ENCODE measurements around the gene NUP155.
"Not testable (repeated sequence)": the region's sequence is repeated elsewhere in the genome, so short reads cannot be mapped to it uniquely, and the experiment has no call there.

The NUP155 gene

DNA sequence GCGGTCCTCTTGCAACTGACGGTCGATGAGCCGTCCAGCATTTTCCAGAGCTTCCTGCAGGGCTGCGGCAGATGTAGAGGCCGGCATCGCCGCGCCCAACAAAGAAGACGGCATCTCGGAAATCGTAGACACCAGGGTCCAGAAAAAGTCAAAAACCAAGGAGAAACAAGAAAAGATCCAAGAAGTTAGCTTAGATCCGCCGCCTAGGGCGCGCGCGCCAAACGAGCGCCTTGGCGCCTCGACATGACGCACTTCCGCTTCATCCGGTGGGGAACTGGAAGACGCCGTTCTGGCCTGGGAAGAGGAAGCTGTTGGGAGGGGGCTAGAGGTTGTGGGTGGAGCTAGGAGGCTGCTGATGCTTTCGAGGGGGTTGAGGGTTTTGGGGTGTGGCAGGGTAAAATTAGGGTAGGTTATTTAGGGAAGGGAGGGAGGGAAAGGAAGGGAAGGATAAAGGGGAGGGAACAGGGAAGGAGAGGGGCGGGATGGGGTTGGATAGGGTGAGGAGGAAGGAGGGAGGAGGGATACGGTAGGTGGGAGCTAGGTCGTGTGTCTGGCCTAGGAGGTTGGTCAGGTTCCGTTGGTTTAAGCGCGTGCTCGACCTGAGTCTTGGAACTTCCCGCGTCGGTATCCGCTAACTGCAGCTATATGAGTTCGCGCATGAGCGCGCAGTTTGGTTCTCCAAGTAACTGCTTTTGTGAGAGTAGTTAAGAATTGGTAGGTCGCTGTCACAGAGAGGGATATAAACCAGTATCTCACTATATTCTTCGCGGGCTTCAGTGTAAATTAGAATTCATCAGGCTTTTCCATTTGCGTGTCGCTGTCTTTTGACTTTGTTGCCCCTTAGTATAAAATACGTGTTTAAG lies at the start of gene NUP155:
NUP155 (minus strand) TSS at position 243 of the 863 bp plus-strand sequence; CDS start at position 114, 129 bp downstream.
- DNase-seq, result peak; percentile 84

DNA sequence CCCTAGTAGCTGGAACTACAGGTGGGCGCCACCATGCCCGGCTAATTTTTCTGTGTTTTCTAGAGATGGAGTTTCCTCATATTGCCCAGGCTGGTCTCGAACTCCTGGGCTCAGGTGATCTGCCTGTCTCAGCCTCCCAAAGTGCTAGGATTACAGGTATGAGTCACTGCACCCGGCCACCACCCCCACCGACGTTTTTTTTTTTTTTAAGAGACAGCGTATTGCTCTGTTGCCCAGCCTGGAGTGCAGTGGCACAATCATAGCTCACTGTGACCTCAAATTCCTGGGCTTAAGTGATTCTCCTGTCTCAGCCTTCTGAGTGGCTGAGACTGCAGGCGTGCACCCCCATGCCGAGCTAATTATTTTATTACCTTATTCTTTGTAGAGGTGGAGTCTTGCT lies 46.4 kb upstream of the NUP155 start:
- no peak for DNase-seq

DNA sequence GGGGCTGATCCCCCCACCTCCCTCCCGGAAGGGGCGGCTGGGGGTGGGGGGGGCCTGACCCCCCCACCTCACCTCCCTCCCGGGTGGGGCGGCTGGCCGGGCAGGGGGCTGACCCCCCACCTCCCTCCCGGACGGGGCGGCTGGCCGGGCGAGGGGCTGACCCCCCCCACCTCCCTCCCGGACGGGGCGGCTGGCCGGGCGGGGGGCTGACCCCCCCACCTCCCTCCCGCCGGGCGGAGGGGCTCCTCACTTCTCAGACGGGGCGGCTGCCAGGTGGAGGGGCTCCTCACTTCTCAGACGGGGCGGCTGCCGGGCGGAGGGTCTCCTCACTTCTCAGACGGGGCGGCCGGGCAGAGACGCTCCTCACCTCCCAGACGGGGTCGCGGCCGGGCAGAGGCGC lies 44.5 kb upstream of the NUP155 start:
- not testable (repeated sequence) for DNase-seq

DNA sequence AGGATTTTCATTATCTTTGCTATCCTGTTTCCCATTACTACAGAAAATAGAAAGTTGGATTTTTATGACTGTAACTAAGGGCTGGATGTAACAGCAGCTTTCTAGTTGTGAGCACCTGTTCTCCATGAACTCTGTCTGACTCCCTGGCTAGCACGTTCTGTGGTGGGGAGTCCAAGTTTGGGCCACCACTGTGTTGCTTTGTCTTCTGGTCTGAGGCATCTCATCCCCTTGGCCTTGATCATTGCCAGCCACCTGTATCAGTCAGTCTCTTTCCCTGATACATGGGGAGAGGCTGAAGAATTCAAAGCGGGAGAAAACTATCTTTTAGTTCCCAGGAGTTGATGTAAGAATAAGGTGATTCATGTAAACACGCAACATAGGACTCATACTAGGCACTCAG lies 41.6 kb upstream of the NUP155 start:
- no peak for DNase-seq

DNA sequence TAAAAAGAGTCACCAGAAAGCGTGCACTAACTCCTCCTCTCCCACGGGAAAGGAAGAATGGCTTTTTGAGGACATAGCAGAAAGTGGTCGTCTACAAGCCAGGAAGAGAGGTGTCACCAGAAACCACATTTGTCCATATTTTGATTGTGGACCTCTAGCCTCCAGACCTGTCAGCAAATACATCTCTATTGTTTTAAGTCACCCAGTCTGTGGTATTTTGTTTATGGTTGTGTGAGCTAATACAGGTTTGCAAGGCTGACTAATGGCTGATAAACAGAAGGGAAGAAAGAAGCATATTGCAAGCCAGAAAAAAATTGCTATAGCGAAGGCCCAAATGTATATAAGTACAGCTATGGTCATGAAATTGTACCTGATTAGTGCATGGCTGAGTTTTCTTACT lies 29.6 kb upstream of the NUP155 start:
- no peak for DNase-seq

DNA sequence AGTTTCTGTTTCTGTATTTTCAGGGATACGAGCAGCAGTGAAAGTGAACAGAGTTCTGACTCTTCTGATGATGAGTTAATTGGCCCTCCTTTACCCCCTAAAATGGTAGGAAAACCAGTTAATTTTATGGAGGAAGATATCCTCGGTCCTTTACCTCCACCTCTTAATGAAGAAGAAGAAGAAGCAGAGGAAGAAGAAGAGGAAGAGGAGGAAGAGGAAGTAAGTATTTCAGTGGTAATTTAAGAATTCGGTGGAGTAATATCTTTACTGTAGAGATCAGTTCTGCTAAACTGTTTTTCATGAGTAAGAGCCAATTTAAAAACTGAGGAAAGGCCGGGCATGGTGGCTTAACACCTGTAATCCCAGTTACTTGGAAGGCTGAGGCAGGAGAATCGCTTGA lies 25.4 kb upstream of the NUP155 start:
- no peak for DNase-seq

DNA sequence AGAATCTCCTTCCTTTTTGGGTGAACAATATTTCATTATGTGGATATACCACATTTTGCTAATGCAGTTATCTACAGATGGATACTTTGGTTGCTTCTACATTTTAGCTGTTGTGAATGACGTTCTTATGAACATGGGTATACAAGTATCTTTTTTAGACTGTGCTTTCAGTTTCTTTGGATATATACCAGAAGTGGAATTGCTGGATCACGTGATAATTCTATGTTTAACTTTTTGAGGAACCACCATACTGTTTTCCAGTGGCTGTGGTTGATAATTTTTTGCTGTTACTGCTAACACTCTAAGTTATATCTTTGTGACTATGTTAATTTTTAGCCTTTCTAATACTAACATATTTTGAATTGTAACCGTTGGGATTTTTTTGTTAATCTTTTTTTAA lies 20.7 kb upstream of the NUP155 start:
- DNase-seq, result no peak

DNA sequence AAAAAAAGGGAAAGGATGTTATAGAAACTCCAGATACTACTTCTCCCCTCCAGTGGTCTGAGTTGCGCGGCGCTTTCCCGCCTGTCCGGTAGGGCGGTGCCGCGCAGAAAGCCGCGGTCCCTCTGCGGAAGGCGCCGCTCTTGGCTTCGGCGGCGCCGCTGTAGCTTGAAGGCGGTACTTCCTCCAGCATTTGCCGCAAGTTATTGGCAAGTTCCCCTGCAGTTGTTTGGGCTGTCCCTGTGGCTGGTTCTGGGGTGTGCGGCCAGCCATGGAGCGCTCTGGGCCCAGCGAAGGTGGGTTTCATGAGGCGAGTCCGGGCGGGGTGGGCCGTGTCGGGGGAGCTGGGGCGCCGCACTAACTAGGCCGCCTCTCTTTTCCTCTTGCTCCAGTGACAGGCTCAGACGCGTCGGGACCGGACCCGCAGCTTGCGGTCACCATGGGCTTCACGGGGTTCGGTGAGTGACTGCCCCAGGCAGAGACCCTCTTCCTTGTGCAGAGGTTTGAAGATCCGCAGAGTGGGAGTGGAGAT lies 8.3 kb upstream of the NUP155 start, which contains the start of gene WDR70:
WDR70 (plus strand) TSS at position 219 of the 529 bp plus-strand sequence; CDS start at position 269, 50 bp downstream.
- DNase-seq, result peak; percentile 65

DNA sequence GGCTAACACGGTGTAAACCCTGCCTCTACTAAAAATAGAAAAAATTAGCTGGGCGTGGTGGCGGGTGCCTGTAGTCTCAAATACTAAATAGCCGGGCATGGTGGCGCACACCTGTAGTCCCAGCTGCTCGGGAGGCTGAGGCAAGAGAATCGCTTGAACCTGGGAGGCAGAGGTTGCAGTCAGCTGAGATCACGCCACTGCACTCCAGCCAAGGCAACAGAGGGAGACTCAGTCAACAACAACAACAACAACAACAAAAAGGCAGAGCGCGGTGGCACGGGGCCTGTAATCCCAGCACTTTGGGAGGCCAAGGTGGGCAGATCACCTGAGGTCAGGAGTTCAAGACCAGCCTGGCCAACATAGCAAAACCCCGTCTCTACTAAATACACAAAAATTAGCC lies 7.2 kb upstream of the NUP155 start:
- not testable (repeated sequence) for DNase-seq

DNA sequence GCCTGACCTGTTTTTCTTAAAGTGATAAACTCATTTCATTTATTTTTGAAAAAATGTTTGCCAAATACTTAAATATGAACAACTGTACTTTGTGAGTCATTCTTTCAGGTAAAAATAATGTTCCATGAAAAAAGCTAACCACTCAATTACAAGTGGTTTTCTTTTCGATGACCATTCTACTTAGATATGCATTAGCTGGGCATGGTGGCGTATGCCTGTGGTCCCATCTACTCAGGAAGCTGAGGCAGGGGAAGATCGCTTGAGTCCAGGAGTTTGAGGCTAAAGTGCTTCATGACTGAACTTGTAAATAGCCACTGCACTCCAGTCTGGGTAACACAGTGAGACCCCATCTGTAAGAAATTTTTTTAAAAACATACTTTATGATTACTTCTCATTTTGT lies 4.2 kb upstream of the NUP155 start:
- DNase-seq, result no peak

DNA sequence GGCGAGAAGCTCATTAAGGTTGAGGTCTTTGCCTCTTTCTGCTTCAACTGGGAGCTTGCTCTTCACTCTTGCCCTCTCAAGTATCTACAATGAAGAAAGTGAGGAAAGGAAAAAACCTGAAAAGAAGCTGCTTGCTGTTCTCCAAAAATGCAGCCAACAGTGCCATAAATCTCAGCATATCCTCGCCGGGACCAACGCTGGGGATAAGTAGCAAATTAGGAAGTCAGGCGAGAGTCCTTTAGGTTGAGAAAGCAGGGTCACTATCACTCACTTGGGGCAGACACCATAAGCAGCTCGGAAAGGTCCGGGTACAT lies 399 bp downstream of the NUP155 start:
- no peak for DNase-seq

DNA sequence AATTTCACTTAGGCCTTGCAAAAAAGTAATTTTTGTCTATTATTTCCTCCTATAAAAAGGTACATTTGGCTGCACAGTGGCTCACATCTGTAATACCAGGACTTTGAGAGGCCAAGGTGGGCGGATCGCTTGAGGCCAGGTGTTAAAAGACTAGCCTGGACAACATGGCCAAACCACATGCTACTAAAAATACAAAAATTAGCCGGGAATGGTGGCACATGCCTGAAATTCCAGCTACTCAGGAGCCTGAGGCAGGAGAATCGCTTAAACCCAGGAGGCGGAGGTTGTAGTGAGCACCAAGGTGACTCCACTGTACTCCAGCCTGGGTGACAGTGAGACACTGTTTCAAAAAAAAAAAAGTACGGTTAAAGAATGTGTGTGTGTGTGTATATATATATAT lies 15.7 kb downstream of the NUP155 start:
- no peak for DNase-seq

DNA sequence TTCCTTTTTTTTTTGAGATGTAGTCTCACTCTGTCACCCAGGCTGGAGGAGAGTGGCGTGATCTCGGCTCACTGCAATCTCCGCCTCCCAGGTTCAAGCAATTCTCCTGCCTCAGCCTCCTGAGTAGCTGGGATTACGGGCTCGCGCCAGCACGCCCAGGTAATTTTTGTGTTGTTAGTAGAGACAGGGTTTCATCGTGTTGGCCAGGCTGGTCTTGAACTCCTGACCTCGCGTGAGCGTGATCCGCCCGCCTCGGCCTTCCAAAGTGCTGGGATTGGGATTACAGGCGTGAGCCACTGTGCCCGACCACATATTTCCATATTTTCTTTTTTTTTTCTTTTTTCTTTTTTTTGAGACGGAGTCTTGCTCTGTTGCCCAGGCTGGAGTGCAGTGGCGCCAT lies 28.2 kb downstream of the NUP155 start:
- DNase-seq, result not testable (repeated sequence)

DNA sequence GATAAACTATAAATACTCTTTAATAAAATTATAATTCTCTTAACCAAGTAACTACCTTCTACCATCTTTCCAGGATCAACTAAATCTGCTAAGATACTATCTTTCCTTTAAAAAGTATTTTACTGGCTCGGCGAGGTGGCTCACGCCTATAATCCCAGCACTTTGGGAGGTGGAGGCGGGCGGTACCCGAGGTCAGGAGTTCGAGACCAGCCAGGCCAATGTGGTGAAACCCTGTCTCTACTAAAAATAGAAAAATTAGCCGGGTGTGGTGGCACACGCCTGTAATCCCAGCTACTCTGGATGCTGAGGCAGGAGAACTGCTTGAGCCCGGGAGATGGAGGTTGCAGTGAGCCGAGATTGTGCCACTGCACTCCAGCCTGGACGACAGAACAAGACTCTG lies 36.2 kb downstream of the NUP155 start:
- DNase-seq, result not testable (repeated sequence)

DNA sequence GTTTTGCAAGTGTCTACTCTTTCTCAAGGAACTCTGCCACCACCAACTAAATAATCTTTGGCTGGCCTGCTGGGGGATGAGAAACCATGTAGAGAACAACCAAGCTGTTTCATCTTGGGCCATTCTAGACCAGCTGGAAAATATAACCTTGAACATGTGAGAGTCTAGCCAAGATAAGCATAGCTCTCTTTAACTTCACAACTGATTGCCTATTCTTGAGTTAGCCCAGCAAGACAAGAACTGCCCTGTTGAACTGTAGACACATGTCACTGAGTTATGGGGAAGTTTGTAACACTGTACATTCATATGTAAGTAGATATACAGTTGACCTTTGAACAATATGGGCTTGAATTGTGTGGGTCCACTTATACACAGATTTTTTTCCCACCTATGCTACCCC lies 44.4 kb downstream of the NUP155 start:
- DNase-seq, result no peak

DNA sequence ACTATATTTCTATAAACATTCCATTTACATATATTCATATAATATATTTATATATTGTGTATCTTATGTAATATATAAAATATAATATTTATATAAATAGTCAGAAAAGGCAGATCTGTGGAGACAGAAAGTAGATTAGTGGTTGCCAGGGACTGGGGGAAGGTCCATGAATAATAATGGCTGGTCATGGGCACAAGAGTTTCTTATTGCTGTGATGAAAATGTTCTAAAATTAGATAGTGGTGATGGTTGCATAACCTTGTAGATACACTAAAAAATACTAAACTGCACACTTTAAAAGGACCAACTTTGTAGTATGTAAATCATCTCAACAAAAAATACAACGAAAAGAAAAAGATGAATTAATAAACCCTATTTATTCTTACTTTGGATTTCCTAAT lies 47.3 kb downstream of the NUP155 start:
- DNase-seq, result no peak

DNA sequence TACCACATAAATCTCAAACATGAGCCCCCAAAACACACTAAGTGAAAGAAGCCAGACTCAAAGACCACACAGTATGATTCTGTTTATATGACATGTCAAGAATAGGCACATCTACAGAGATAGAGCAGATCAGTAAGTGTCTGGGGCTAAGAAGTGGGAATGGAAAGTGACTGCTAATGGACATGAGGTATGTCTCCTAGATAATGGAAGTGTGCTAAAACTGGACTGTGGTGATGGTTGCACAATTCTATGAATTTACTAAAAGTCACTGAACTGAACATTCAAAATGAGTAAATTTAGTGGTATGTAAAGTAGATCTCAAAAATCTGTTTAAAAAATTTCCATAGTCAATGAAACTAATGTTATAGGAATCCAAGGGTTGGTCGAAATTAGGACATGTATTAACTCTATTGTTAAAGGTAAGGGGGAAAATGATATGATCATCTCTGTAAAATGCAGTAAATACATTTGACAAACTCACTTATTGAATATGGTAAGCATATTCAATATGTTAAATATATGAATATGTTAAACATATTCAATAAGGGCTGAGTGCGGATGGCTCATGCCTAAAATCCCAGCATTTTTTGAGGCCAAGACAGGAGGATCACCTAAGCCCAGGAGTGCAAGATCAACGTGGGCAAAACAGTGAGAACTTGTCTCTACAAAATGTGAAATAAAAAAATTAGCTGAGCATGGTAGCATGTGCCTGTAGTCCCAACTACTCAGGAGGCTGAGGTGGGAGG lies 51.7 kb downstream of the NUP155 start:
- no peak for DNase-seq

DNA sequence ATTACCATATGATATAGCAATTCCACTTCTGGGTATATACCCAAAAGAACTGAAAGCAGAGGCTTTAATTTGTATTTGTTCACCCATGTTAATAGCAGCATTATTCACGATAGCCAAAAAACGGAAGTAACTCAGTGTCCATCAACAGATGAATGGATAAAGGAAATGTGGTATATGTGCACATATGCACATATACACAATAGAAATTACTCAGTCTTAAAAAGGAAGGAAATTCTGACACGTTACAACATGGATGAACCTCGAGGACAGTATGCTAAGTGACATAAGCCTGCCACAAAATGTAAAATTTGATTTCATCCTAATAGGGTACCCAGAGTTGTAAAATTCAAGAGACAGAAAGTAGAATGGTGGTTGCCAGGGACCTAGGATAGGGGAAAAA lies 54.9 kb downstream of the NUP155 start:
- DNase-seq, result no peak

DNA sequence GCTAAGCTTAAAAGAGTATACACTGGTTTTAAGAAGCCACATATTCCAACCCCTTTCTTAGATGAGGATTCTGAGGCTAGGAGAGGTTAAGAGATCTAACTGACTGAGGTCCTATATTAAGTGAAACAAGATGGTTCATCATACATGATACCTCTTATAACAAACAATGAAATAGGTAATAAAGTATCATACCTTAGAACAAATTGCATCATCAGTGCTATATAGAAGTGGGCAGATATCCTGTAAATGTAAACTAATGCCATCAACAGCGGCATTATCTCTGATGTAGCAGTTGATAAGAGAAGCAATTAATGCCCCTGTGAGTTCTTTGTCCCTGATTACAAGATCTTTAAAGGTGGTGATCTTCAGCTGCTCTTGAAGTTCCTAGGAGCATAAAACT lies 60.5 kb downstream of the NUP155 start:
- no peak for DNase-seq

DNA sequence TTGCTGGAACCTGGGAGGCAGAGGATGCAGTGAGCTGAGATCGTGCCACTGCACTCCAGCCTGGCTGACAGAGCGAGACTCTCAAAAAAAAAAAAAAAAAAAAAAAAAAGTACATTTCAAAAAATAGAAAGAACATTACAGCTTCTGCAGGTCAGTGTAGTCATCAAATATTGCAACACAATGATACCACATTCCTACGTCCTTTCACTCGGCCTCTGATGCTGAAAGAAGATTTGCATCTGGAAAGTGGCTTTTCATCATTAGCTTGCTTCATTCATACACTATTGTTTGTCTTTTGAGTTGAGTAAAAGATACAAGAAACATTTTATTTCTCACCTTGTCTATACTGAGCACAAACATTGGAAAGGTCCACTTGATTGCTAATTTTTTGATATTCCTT lies 62.1 kb downstream of the NUP155 start:
- no peak for DNase-seq

DNA sequence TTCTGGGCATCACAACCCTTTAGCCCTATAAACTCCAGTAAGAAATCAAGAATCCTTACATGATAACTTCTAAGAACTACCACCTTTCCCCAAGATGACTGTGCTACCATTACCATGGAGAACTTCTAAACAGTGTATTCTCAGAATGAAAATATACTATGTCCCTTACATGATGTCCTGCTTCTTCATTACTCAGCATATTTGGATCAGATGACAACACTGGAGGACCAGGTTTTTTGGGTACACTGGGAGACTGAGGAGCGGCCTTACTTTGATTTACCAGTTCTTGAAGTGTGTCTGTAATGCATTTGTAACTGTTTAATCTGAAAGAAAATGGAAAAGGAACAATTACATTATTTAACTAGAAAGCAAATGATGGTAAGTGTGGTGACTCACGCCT lies 66.0 kb downstream of the NUP155 start:
- DNase-seq, result no peak

DNA sequence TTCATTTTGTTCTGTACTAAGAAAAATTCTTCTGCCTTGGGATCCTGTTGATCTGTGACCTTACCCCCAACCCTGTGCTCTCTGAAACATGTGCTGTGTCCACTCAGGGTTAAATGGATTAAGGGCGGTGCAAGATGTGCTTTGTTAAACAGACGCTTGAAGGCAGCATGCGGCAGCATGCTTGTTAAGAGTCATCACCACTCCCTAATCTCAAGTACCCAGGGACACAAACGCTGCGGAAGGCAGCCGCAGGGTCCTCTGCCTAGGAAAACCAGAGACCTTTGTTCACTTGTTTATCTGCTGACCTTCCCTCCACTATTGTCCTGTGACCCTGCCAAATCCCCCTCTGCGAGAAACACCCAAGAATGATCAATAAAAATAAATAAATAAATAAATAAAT lies 74.6 kb downstream of the NUP155 start:
- DNase-seq, result not testable (repeated sequence)

DNA sequence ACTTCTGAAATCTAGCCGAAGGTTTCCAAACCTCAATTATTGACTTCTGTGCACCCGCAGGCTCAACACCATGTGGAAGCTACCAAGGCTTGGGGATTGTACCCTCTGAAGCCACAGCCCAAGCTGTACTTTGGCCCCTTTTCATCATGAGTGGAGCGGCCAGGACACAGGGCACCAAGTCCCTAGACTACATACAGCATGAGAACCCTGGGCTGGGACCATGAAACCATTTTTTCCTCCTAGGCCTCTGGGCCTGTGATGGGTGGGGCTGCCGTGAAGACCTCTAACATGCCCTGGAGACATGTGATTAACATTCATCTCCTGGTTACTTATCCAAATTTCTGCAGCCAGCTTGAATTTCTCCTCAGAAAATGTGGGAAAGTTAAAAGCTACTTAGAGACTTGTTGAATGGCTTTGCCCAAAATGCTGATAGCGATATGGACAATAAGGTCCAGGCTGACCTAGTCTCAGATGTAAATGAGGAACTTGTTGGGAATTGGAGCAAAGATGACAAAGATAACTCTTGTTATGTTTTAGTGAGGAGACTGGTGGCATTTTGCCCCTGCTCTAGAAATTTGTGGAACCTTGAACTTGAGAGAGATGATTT lies 87.6 kb downstream of the NUP155 start:
- no peak for DNase-seq

DNA sequence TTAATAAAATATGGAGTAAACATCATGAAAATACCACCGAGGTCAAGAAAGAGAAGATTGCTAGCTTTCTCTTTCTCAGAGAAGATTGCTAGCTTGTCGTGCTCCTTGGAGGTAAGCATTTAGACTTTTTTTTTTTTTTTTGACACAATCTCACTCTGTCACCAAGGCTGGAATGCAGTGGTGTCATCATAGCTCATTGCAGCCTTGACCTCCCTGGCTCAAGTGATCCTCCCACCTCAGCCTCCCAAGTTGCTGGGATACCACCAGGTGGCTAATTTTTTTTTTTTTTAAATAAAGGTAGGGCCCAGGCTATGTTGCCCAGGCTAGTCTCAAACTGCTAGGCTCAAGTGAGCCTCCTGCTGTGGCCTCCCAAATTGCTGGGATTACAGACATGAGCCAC lies 95.4 kb downstream of the NUP155 start:
- no peak for DNase-seq

Measured in NCI-H524 treated with DMSO at 0.1 percent for 48 hours (cell line).